CD4-positive, alpha-beta memory T cell (primary cell): ENCODE measurements around the gene AMN1. TPM values are rescaled to one million over a fixed set of nuclear protein-coding genes. Genes with fewer than 3 reads are reported as not detected.
A peak's percentile ranks its signal among the peaks of the same experiment; 100 is the strongest.
"Not testable (repeated sequence)": the region's sequence is repeated elsewhere in the genome, so short reads cannot be mapped to it uniquely, and the experiment has no call there.

Experiments used
- CTCF ChIA-PET: fragments of 350-600 bp; sonication (Branson Sonifier 250); formaldehyde crosslinking; loops from one replicate; lab custom pipeline; 2021; ENCODE audit warnings: inconsistent platforms; ENCODE audit not compliant: partially characterized antibody; lab: Charles Lee
- POLR2A ChIA-PET: fragments of 350-600 bp; sonication (Branson Sonifier 250); formaldehyde crosslinking; loops from one replicate; lab custom pipeline; 2021; ENCODE audit not compliant: partially characterized antibody; lab: Charles Lee
- DNase-seq, 5 donors: peaks; one replicate each; pipeline versions ENCODE4 v3.0.0 to v3.0.0-alpha.2; 2020 to 2022; ENCODE audit warnings: mixed read lengths in 1 of 5
- H3K27ac ChIP-seq: one replicate; pipeline ENCODE4 v1.7.0; 2013; ENCODE audit warnings: low read depth, low read length
- H3K27me3 ChIP-seq: 2 replicates; pipeline ENCODE4 v1.7.0; 2013; ENCODE audit warnings: mild to moderate bottlenecking, low read length, moderate library complexity; ENCODE audit not compliant: insufficient read depth
- H3K36me3 ChIP-seq: 2 replicates; pipeline ENCODE4 v1.7.0; 2013; ENCODE audit warnings: mild to moderate bottlenecking, low read length, moderate library complexity; ENCODE audit not compliant: insufficient read depth
- H3K4me1 ChIP-seq: 2 replicates; pipeline ENCODE4 v1.7.0; 2013; ENCODE audit warnings: mild to moderate bottlenecking, low read length, moderate library complexity; ENCODE audit not compliant: insufficient read depth
- H3K4me3 ChIP-seq, 2 donors: one replicate each; pipeline ENCODE4 v1.7.0; 2013; ENCODE audit warnings: low read length in 2 of 2, mild to moderate bottlenecking in 1 of 2
- H3K9me3 ChIP-seq, 2 donors: one replicate each; pipeline ENCODE4 v1.7.0; 2013; ENCODE audit warnings: low read length in 2 of 2, control low read depth in 1 of 2; ENCODE audit not compliant: control insufficient read depth in 1 of 2
- H3K27ac Mint-ChIP-seq, 7 donors: one replicate each; pipeline ENCODE4 v1.8.0; 2020 to 2021; ENCODE audit warnings: mixed read lengths in 7 of 7, mild to moderate bottlenecking in 6 of 7, inconsistent platforms in 3 of 7, moderate library complexity in 3 of 7
- H3K27me3 Mint-ChIP-seq, 2 donors: one replicate each; pipeline ENCODE4 v1.8.0; 2020 to 2021; ENCODE audit warnings: mixed read lengths in 2 of 2
- H3K36me3 Mint-ChIP-seq, 2 donors: one replicate each; pipeline ENCODE4 v1.8.0; 2020 to 2021; ENCODE audit warnings: mixed read lengths in 2 of 2, inconsistent platforms in 1 of 2, mild to moderate bottlenecking in 1 of 2
- H3K4me1 Mint-ChIP-seq, 4 donors: one replicate each; pipeline ENCODE4 v1.8.0; 2020 to 2021; ENCODE audit warnings: mixed read lengths in 4 of 4, mild to moderate bottlenecking in 1 of 4
- H3K4me3 Mint-ChIP-seq, 8 donors: one replicate each; pipeline ENCODE4 v1.8.0; 2020 to 2021; ENCODE audit warnings: mixed read lengths in 8 of 8, mild to moderate bottlenecking in 7 of 8, moderate library complexity in 6 of 8, inconsistent platforms in 3 of 8
- H3K9me3 Mint-ChIP-seq, 8 donors: one replicate each; pipeline ENCODE4 v1.8.0; 2020 to 2021; ENCODE audit warnings: mixed read lengths in 8 of 8, mild to moderate bottlenecking in 5 of 8, inconsistent platforms in 3 of 8, moderate library complexity in 1 of 8
- intact Hi-C: fragments of 100-400 bp; cut with micrococcal nuclease; formaldehyde crosslinking; loops from one replicate; pipeline ENCODE4 v1.15.1; 2023
- polyA plus RNA-seq, 2 donors: library from polyadenylated mRNA; unstranded; fragments of 300-500 nt; fragmentation: Illumina TruSeq; gene quantifications; one replicate each; pipeline ENCODE4 v1.2.3, GENCODE V29; 2021
- total RNA-seq, 2 experiments: library from RNA; stranded (reverse); gene quantifications; one replicate each; pipeline ENCODE4 v1.2.3, GENCODE V29; 2021

Gene AMN1
- total and polyA plus RNA-seq, 4 experiments from 2014 or later, result 9.6 to 18.4 (median 14.9) TPM

- DNase-seq, H3K36me3 ChIP-seq, H3K4me3 Mint-ChIP-seq, H3K4me1 Mint-ChIP-seq, H3K4me1 ChIP-seq, POLR2A ChIA-PET, H3K9me3 ChIP-seq, H3K27me3 Mint-ChIP-seq, H3K27me3 ChIP-seq, intact Hi-C loops, H3K4me3 ChIP-seq, H3K27ac ChIP-seq: not testable (repeated sequence)
- peak overlapping the region in 1 of 7 donors; percentile 25 for H3K27ac Mint-ChIP-seq
- CTCF ChIA-PET, result interaction anchor here (1.0 to 3.4 kb wide), 3 partner anchors 12 to 333 kb away, joined by 3 to 15 read pairs (median 6); no protein-coding TSS in a partner anchor
- H3K9me3 Mint-ChIP-seq, result peaks cover 0 to 17% (median 11%) of the 10 kb centered on the region in 8 donors
- peaks cover 27 to 49% of the 10 kb centered on the region in 2 donors for H3K36me3 Mint-ChIP-seq
These were observed 59.2 kb downstream of the AMN1 start for GRCh38 chr12:31669582-31669981.

- no peaks in the 10 kb centered on the region for H3K4me1 Mint-ChIP-seq
- H3K27me3 Mint-ChIP-seq, result no peaks in the 10 kb centered on the region
- peaks cover 0 to 17% (median 11%) of the 10 kb centered on the region in 8 donors for H3K9me3 Mint-ChIP-seq
- POLR2A ChIA-PET, result no interaction called here
- H3K27ac Mint-ChIP-seq, result no peak overlapping the region
- Histone ChIP-seq H3K4me1 (no peaks in the 10 kb centered on the region), H3K27ac (no peak overlapping the region), H3K9me3 (peaks cover 7 to 8% of the 10 kb centered on the region in 2 donors), H3K27me3 (no peaks in the 10 kb centered on the region), H3K36me3 (no peaks in the 10 kb centered on the region), H3K4me3 (no peak overlapping the region)
- peaks cover 27 to 46% of the 10 kb centered on the region in 2 donors for H3K36me3 Mint-ChIP-seq
- H3K4me3 Mint-ChIP-seq, result no peak overlapping the region
- CTCF ChIA-PET, result interaction anchor here (0.6 to 3.4 kb wide), 4 partner anchors 10 to 16 kb away, joined by 3 to 15 read pairs (median 7); partner anchors contain the start of gene ETFBKMT
- intact Hi-C loops, result no loop called here
- no peak for DNase-seq
These were observed 59.8 kb downstream of the AMN1 start for GRCh38 chr12:31669020-31669419.

- H3K9me3 Mint-ChIP-seq, result peaks cover 0 to 9% (median 5%) of the 10 kb centered on the region in 8 donors
- Histone ChIP-seq H3K27ac (no peak overlapping the region), H3K4me3 (no peak overlapping the region), H3K4me1 (peaks cover 8% of the 10 kb centered on the region), H3K9me3 (peaks cover 2 to 3% of the 10 kb centered on the region in 2 donors), H3K36me3 (no peaks in the 10 kb centered on the region), H3K27me3 (no peaks in the 10 kb centered on the region)
- peaks cover 8 to 19% of the 10 kb centered on the region in 2 donors for H3K36me3 Mint-ChIP-seq
- H3K4me1 Mint-ChIP-seq, result peaks cover 4 to 12% (median 7%) of the 10 kb centered on the region in 4 donors
- intact Hi-C loops, result no loop called here
- H3K4me3 Mint-ChIP-seq, result no peak overlapping the region
- peak overlapping the region in 1 of 7 donors; percentile 44 for H3K27ac Mint-ChIP-seq
- ChIA-PET CTCF (no interaction called here), POLR2A (no interaction called here)
- no peaks in the 10 kb centered on the region for H3K27me3 Mint-ChIP-seq
- no peak for DNase-seq
These were observed 64.8 kb downstream of the AMN1 start for GRCh38 chr12:31664038-31664437.

GRCh38 chr12:31663576-31663975 is 65.2 kb downstream of the AMN1 start:
- Histone ChIP-seq H3K27me3 (no peaks in the 10 kb centered on the region), H3K4me1 (peaks cover 11% of the 10 kb centered on the region), H3K9me3 (no peaks in the 10 kb centered on the region), H3K4me3 (no peak overlapping the region), H3K27ac (no peak overlapping the region), H3K36me3 (no peaks in the 10 kb centered on the region)
- intact Hi-C loops, result no loop called here
- Mint-ChIP-seq H3K27ac (no peak overlapping the region), H3K4me1 (peaks cover 5 to 14% (median 8%) of the 10 kb centered on the region in 4 donors), H3K4me3 (no peak overlapping the region), H3K9me3 (peaks cover 0 to 6% (median 2%) of the 10 kb centered on the region in 8 donors), H3K36me3 (peaks cover 4 to 15% of the 10 kb centered on the region in 2 donors), H3K27me3 (no peaks in the 10 kb centered on the region)
- POLR2A ChIA-PET, result interaction anchor here (1.1 kb wide), 1 partner anchor 11 kb away, joined by 3 read pairs; no protein-coding TSS in a partner anchor
- CTCF ChIA-PET, result interaction anchor here (2.3 kb wide), 1 partner anchor 19 kb away, joined by 16 read pairs; no protein-coding TSS in a partner anchor
- no peak for DNase-seq

GRCh38 chr12:31662176-31662849 is 66.5 kb downstream of the AMN1 start:
- no peaks in the 10 kb centered on the region for H3K36me3 ChIP-seq
- ChIA-PET POLR2A (interaction anchor here (1.0 to 1.3 kb wide), 3 partner anchors 9 to 299 kb away, joined by 3 to 4 read pairs (median 4); no protein-coding TSS in a partner anchor), CTCF (interaction anchor here (0.8 to 2.3 kb wide), 3 partner anchors 9 to 259 kb away, joined by 3 to 16 read pairs (median 14); no protein-coding TSS in a partner anchor)
- DNase-seq, result no peak
- H3K9me3 ChIP-seq, result no peaks in the 10 kb centered on the region
- H3K4me3 ChIP-seq, result no peak overlapping the region
- no peak overlapping the region for H3K27ac ChIP-seq
- Mint-ChIP-seq H3K9me3 (peaks cover 0 to 4% (median 0%) of the 10 kb centered on the region in 8 donors), H3K4me1 (peaks cover 8 to 21% (median 14%) of the 10 kb centered on the region in 4 donors), H3K27me3 (no peaks in the 10 kb centered on the region), H3K4me3 (peak overlapping the region in 1 of 8 donors; percentile 59), H3K27ac (peak overlapping the region in 2 of 7 donors; percentile 17 to 58), H3K36me3 (peaks cover 4 to 11% of the 10 kb centered on the region in 2 donors)
- no peaks in the 10 kb centered on the region for H3K27me3 ChIP-seq
- H3K4me1 ChIP-seq, result peaks cover 17% of the 10 kb centered on the region
- intact Hi-C loops, result no loop called here

GRCh38 chr12:31659087-31659942 is 69.5 kb downstream of the AMN1 start, which contains the start of gene ETFBKMT:
ETFBKMT (plus strand) TSS chr12:31659688; CDS start chr12:31661954, 2,266 bp downstream.
- peaks cover 8 to 21% (median 14%) of the 10 kb centered on the region in 4 donors for H3K4me1 Mint-ChIP-seq
- no peaks in the 10 kb centered on the region for H3K27me3 Mint-ChIP-seq
- Histone ChIP-seq H3K4me1 (peaks cover 17% of the 10 kb centered on the region), H3K27ac (peak within 1 kb of the TSS; percentile 86), H3K27me3 (no peaks in the 10 kb centered on the region), H3K36me3 (no peaks in the 10 kb centered on the region), H3K4me3 (peak within 1 kb of the TSS; percentile 86 to 89), H3K9me3 (no peaks in the 10 kb centered on the region)
- peak; percentile 91 to 97 (median 94) for DNase-seq
- H3K9me3 Mint-ChIP-seq, result no peaks in the 10 kb centered on the region
- CTCF ChIA-PET, result interaction anchor here (0.6 to 2.2 kb wide), 7 partner anchors 9 to 1096 kb away, joined by 3 to 9 read pairs (median 3); partner anchors contain the start of gene YARS2
- peak within 1 kb of the TSS; percentile 92 to 99 (median 94) for H3K4me3 Mint-ChIP-seq
- POLR2A ChIA-PET, result interaction anchor here (0.6 to 3.5 kb wide), 22 partner anchors 23 to 1098 kb away, joined by 3 to 49 read pairs (median 4); partner anchors contain the start of genes AMN1, DNM1L, RESF1 and YARS2
- peak within 1 kb of the TSS; percentile 91 to 99 (median 98) for H3K27ac Mint-ChIP-seq
- intact Hi-C loops, result loop anchor here (1.0 to 2.0 kb wide), 6 partner anchors 70 to 1020 kb away; partner anchors contain the start of genes AMN1, BICD1, DNM1L and RESF1
- peaks cover 4 to 5% of the 10 kb centered on the region in 2 donors for H3K36me3 Mint-ChIP-seq
